ENCODE data around the gene CDH8. TPM values are rescaled to one million over a fixed set of nuclear protein-coding genes. Genes with fewer than 3 reads are reported as not detected.

Gene CDH8
- total and polyA plus RNA-seq, 2 of the 4 experiments (the other 2 are of a cell fraction), result not detected

GRCh38 chr16:61684541-61684940 lies 351.7 kb downstream of the CDH8 start:
- Histone ChIP-seq H3K36me3 (ENCODE audit: control insufficient read depth, insufficient read depth, low read length) (no peaks in the 10 kb centered on the region), H3K9me3 (ENCODE audit: control insufficient read depth, insufficient read depth, low read length) (peaks cover 4% of the 10 kb centered on the region), H3K4me1 (ENCODE audit: control insufficient read depth, insufficient read depth, low read length) (no peaks in the 10 kb centered on the region), H3K9ac (ENCODE audit: low read depth, low read length) (no peak overlapping the region), H3K23ac (ENCODE audit: low read depth, low read length) (no peak overlapping the region), H2AK9ac (replicated peaks; ENCODE audit: low read depth, low read length, poor library complexity) (no peak overlapping the region), H3K4me3 (ENCODE audit: insufficient read depth, low read depth, low read length) (no peak overlapping the region), H3K4ac (ENCODE audit: low read depth, low read length) (no peak overlapping the region), H4K20me1 (ENCODE audit: insufficient read depth, low read length) (no peaks in the 10 kb centered on the region), H4K91ac (ENCODE audit: insufficient read depth, low read depth, low read length) (no peak overlapping the region), H3K18ac (ENCODE audit: low read depth, low read length) (no peak overlapping the region), H3K79me1 (ENCODE audit: low read depth in 1 of 2, low read length in 2 of 2) (no peaks in the 10 kb centered on the region), H3K9me1 (ENCODE audit: insufficient read depth, low read length) (no peaks in the 10 kb centered on the region), H4K8ac (ENCODE audit: low read depth in 2 of 2, low read length in 2 of 2) (no peak overlapping the region), H3K14ac (replicated peaks; ENCODE audit: low read depth, low read length) (no peak overlapping the region), H2AK5ac (ENCODE audit: low read depth, low read length) (no peak overlapping the region), H3K56ac (ENCODE audit: extremely low read depth, insufficient read depth, low read length) (no peak overlapping the region), H2BK5ac (ENCODE audit: low read depth, low read length, poor library complexity, severe bottlenecking) (no peak overlapping the region), H3K27me3 (ENCODE audit: control insufficient read depth, insufficient read depth, low read length) (no peaks in the 10 kb centered on the region), H2BK20ac (ENCODE audit: low read depth, low read length) (no peak overlapping the region), H2BK120ac (ENCODE audit: low read depth, low read length) (no peak overlapping the region), H4K5ac (ENCODE audit: low read depth, low read length) (no peak overlapping the region), H3K27ac (ENCODE audit: insufficient read depth, low read length) (no peak overlapping the region), H2BK15ac (ENCODE audit: low read depth, low read length) (no peak overlapping the region), H2AFZ (replicated peaks; ENCODE audit: low read length, poor library complexity) (no peak overlapping the region), H3K4me2 (ENCODE audit: low read depth, low read length) (no peak overlapping the region)
- no TSS peak for BruUV-seq (replicated peaks)
- dilution Hi-C loops (cut with HindIII; ENCODE audit: low sequenced_read_pairs, unreplicated experiment), result no loop called here
- no peak for TF ChIP-seq MAZ (IDR thresholded peaks at IDR 0.05; ENCODE audit: borderline replicate concordance, low read depth, low read length)
- TF ChIP-seq CEBPB (IDR thresholded peaks at IDR 0.05; ENCODE audit: low read depth, low read length), result no peak
- no peak for TF ChIP-seq RCOR1 (IDR thresholded peaks at IDR 0.05; ENCODE audit: insufficient replicate concordance, low read length)
- no peak for TF ChIP-seq ELK1 (IDR thresholded peaks at IDR 0.05; ENCODE audit: borderline replicate concordance, low read depth, low read length)
- ATAC-seq (ENCODE audit: low read depth) (no peak), DNase-seq (no peak)
- WGBS, 2 experiments (ENCODE audit: extremely low coverage in 2 of 2, insufficient read length in 1 of 2), result 0% methylated on average over 1 of the region's 3 CpGs; no CpG with 5 or more reads in 1 of the 2 experiments
- CTCF ChIA-PET, result no interaction called here
- in situ Hi-C loops (cut with MboI; ENCODE audit: low sequenced_read_pairs), result no loop called here
- intact Hi-C loops (cut with micrococcal nuclease), result no loop called here
- POLR2A ChIA-PET (ENCODE audit: unreplicated experiment), result no interaction called here
